Activated T-cell treated with anti-CD3 and anti-CD28 coated beads for 24 hours (primary cell): ENCODE results near the gene YEATS4.
"Not testable (repeated sequence)": the region's sequence is repeated elsewhere in the genome, so short reads cannot be mapped to it uniquely, and the experiment has no call there.

Experiments
- DNase-seq: peaks from one replicate; pipeline ENCODE4 v3.0.0-alpha.2; 2020; ENCODE audit warnings: low read depth

YEATS4 gene

GRCh38 chr12:69359531-69360347 lies at the start of gene YEATS4:
TSS of gene YEATS4 (plus strand) at chr12:69359743. CDS start at chr12:69359973, 230 bp downstream.
- peak; percentile 79 for DNase-seq

- no peak for DNase-seq
Measured at GRCh38 chr12:69313209-69313608, 46.3 kb upstream of the YEATS4 start.

- DNase-seq: not testable (repeated sequence)
Measured at GRCh38 chr12:69316784-69317183, 42.8 kb upstream of the YEATS4 start.

GRCh38 chr12:69317233-69317632 lies 42.3 kb upstream of the YEATS4 start:
- DNase-seq: not testable (repeated sequence)

DNA sequence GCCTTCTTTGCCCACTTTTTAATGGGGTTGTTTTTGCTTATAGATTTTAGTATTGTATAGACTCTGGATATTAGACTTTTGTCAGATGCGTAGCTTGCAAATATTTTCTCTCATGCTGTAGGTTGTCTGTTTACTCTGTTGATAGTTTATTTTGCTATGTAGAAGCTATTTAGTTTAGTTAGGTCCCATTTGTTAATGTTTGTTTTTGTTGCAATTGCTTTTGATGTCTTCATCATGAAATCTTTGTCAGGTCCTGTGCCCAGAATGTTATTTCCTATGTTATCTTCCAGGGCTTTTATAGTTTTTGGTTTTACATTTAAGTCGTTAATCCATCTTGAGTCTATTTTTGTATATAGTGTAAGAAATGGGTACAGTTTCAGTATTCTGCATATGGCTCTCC lies 41.3 kb upstream of the YEATS4 start:
- no peak for DNase-seq

- DNase-seq: no peak
Measured at GRCh38 chr12:69321351-69321750, 38.2 kb upstream of the YEATS4 start.

DNA sequence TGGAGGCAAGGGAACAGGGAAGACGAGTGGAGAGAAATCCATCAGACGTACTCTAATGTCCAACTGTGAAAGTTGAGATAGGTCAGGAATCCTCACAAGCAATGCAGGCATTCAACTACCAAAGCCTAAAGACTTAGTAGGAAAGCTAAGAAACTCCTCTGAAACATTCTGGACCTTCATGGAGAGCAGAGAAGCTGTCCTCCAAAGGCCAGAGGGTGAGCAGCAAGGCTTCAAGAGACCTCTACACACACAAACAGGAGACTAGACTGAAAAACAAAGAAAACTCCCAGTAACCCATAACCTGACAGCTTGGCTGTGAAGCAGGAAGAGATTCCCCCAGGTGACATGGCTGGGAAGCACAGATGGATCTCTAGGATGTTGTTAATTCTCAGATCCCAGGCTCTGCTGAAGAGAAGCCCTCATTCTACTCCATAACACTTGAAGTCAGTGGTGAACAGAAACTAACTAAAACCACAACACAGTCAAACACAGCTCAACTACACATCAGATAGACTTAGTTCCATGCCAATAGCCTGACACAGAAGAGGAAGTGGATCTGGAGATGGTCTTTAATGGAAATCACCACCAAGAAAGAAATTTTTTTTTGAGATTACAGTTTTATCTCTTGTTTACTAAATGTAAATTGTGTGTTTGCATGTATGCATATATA lies 34.6 kb upstream of the YEATS4 start:
- DNase-seq: no peak

- DNase-seq: no peak
Measured at GRCh38 chr12:69328426-69328825, 31.1 kb upstream of the YEATS4 start.

GRCh38 chr12:69329669-69330428 lies 29.7 kb upstream of the YEATS4 start:
- DNase-seq: no peak

DNA sequence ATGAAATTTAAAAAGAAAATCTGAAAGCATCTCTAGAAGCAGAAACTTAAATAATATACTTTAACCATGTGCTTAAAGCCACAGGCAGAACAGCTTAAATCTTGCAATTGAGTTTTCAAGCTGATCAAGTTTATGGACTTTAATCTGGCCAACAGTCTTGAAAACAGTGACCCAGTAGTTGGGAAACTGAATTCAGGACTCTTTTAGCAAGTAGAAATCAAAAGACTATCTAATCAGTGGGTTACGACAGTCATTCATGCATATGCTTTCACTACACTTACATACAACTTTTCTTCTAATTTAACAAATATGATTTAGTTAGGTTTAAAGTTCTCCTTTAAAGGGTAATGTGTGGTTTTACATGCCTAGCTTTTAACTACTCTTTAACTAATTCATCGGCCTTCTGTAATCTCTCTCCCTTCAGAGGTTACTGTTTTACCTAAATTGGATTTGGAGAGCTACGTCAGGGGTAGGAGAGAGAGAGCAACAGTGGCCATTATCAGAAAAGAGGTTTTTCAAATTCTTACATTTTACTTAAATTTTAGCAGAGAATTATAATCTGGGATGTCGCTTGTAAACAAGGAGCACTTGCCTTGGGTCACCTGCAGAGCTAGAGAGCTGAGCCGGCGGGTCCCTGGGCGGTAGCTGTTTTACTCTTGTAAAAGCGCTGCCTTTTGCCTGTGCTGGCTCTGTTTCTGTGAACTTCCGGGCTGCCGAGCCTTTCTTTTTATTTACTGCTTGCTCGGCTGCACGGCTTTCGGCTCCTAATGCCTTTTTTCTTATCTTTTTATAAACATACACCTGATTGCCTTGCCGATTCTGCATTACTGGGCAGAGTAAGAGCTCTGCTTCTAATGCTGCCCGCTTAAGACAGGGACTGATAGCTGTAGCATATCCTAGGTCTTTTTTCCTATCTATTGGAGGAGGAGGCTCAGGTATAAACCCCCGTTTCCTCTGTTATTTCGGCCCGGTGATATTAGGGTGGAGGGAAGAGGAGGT lies 28.8 kb upstream of the YEATS4 start:
- DNase-seq: peak; percentile 38

- no peak for DNase-seq
Measured at GRCh38 chr12:69331519-69331908, 28.0 kb upstream of the YEATS4 start.

DNA sequence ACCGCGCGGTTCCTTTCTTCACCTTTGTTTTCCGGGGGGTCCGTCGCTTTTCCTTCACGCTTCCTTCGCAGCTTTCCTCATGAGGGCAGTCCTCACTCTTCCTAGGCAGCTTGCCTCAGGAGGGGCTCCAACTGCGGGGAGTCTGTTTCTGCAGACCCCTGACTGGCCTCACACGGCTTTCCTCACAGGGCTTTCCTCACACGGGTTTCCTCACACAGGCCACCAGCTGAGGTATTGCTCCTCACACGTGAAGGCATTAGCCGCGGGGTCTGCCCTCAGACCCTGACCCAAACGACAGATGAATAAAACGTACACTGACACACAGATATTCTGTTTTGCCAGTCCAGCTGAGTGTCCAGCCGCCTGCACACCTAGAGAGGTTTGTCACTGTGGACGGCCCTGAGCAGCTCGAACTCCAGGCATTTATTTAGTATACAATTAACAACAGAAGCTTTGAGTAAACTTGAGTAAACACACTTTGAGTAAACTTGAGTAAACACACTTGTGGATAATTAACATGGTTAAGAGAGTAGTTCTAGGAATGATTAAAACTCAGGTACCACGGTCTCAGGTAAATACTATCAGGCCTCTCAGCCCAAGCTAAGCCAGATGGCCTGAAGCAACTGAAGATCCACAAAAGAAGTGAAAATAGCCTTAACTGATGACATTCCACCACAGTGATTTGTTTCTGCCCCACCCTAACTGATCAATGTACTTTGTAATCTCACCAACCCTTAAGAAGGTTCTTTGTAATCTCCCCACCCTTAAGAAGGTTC lies 27.4 kb upstream of the YEATS4 start:
- no peak for DNase-seq

DNA sequence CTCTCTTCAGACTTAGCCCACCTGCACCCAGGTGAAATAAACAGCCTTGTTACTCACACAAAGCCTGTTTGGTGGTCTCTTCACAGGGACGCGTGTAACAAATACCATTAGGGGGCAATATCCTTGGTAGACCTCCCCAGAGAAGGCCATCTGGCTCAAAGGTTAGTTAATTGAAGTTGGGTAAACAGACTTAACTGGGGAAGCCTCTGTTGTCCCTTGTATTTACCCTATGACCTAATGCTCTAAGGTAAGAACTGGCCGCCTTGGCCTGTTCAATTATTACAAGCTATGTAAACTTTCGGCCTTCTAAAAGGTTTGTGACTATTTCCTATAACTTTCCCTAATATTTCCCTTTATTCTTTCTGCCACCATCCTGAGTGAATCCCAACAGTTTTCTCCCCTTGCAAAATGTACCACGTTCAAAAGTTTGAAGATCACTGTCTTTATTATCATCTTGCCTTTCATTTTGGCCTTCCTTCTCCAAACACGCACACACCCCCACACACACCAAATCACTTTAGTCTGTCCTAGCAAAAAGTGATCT lies 26.7 kb upstream of the YEATS4 start:
- no peak for DNase-seq

DNA sequence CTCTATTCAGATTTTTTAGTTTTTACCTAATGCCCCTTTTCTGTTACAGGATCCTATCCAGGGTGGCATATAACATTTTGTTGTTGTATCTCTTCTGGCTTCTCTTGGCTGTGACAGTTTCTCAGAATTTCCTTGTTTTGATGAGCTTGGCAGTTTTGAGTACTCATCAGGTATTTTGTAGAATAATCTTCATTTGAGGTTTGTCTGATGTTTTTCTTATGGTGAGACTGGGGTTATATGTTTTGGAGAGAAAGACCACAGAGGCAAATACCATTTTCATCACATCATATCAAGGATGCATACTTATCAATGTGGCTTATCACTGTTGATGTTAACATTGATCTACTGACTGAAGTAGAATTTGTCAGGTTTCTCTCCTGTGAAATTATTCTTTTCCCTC lies 25.4 kb upstream of the YEATS4 start:
- DNase-seq: no peak

- DNase-seq: no peak
Measured at GRCh38 chr12:69337311-69338090, 22.0 kb upstream of the YEATS4 start.

DNA sequence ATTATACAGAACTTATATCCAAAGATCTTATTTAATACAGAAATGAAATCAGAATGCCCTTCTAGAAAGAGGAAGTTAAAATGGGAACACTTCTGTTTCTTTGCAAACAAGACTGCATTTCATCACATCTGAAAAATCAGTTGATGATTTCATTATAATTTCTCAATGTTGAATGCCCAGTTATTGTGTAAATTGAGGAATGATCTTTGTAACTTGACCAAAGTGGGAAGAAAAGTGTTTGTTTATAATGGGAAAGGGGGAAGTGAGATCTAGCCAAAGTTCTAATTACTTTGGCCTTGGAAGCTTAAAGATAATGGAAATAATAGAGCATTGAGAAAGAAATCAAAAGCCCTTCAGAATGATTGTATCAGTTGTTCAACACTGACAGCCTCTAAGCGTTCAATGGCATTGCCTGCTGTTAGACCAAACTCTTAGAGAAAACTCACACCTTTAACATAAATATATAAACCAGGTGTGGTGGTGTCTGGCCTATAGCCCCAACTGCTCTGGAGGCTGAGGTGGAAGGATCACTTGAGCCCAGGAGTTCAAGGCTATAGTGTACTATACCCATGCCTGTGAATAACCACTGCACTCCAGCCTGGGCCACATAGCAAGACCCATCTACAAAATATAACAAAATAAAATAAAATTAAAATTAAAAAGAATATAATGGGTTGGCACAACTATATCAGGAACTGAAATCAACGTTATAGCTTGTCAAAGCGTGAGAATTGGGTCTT lies 21.3 kb upstream of the YEATS4 start:
- no peak for DNase-seq

DNA sequence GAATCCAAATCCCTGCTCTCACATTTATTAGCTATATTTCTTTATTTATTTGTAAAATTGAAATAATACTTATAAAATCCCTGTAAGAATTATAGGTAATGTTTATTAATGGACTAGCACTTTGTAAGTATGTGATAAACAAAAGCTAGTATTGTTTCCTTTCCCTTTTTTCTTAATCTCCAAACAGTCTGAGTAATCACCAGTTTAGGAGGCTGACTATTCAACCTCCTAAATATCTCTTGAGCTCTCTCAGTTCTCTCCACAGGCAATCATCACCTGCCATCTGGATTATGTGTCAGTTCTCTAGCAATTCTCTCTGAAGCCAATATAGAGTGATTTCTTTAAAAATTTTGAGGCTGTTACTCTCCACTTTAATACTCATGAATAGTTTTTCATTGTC lies 20.6 kb upstream of the YEATS4 start:
- no peak for DNase-seq

DNA sequence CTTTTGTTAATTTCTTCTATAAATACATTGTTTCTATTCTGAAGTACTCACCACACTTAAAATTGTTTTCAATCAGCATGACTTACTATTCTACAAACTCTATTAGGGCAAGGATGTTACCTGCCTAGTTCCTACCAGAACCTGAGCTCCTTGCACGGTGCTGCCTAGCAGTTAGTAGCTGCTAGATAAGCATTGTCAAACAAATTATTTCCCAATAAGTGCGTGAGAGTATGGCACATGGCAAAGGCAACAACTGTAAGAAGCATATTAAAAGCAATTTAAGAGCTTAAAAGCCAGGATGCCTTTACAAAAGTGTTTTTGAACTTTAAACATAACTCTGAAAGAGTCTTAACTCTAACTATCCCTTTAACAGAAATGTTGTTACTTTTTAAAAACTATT lies 19.5 kb upstream of the YEATS4 start:
- no peak for DNase-seq

DNA sequence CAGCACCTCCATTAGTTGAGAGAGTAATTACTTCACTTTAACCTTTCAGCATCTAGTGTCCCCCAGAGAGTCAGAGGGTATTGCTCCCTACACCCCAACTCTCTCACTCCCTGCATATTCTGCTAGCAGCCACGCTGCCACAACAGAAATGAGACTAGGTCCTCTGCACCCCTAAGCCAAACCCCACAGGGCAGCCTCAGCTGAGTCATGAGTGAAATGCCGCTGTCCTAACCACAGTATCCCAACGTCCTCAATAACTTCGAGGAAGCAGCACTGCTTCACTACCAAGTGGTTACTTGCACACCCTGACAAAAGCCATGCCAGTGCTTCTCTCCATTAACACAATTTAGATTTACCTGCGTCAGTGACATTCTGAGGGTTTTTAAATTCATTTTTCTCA lies 18.2 kb upstream of the YEATS4 start:
- DNase-seq: no peak
